GM18870 (cell line): Measurements from ENCODE around the gene TP53AIP1.
A peak's percentile ranks its signal among the peaks of the same experiment; 100 is the strongest.

Experiments
- ATAC-seq: cut with Tn5 transposase; IDR thresholded peaks from one replicate; pipeline ENCODE4 v1.9.1; 2021; ENCODE audit warnings: moderate library complexity; ENCODE audit not compliant: unreplicated experiment

The TP53AIP1 gene, protein sequence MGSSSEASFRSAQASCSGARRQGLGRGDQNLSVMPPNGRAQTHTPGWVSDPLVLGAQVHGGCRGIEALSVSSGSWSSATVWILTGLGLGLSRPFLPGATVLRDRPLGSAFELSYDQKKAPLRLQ

GRCh38 chr11:128942817-128943427 is at the start of gene TP53AIP1:
TP53AIP1 (minus strand) TSS chr11:128942871; CDS start chr11:128937818, 5,053 bp downstream.
- ATAC-seq = no peak

GRCh38 chr11:128988242-128988970 is 45.7 kb upstream of the TP53AIP1 start:
- ATAC-seq = no peak

DNA sequence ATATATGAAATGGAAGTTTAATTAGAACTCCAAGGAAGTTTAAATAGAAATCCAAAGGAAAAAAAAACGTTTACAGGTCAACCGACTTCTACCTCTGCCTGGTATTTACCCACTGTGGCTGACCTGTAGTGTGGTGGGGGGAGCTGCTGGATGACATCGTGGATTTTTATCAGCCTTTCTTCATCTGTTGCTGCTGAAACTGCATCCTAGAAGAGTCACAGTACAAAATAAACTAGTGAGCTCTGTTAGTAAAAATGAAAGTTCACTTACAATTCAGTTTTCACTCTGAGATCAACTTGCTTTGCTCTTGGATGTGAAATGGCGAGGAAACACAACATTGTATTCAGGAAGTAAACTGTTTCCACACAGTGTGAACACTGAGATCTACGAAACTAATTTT is 43.2 kb upstream of the TP53AIP1 start:
- ATAC-seq = no peak

DNA sequence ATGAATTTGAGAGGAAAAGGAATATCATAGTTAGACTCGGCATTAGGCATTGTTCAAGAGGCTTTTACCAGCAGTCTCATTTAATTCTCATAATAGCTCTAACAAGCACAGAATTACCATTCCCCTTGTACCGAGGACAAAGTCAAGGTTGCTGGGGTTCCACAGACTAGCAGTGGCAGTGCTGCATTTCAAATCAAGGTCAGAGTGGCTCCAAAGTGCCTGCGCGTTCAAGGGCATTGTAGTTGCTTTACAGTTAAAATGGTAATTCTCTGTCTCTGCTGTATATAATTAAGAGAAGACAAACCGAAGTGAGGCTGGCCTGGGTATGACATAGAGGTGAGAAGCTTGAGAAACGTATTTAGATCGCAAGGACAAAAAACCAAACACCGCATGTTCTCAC is 40.4 kb upstream of the TP53AIP1 start:
- no peak for ATAC-seq

- no peak for ATAC-seq
Observed at GRCh38 chr11:128981254-128981653, 38.6 kb upstream of the TP53AIP1 start.

DNA sequence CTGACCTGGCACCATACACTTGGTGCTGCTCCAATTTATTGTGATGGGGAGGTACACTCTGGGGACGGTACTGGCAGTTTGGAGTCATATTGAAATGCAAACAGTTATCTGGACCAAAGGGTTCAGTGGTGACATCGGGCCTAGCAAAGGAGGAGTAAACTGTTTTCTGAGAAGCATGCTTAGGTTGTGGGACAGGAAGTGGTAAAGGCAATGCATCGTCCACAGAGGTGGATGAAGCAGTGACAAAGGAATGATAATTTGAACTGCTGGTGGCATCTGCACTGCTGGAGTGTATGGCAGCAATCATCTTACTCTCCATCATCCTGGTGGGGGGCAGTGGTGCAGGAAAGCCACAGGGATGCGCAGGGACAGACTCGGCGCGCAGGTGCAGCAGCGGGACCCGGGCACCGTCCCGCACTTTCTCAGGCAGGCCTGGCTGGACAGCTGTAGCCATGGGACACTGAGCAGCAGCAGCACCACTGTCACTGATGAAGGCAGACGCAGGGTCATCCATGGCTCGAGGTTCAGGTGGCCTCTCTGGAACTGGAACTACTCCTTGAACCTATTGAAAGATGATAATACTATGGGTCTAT is 28.0 kb upstream of the TP53AIP1 start:
- ATAC-seq = no peak

GRCh38 chr11:128968916-128969315 is 26.2 kb upstream of the TP53AIP1 start:
- no peak for ATAC-seq

DNA sequence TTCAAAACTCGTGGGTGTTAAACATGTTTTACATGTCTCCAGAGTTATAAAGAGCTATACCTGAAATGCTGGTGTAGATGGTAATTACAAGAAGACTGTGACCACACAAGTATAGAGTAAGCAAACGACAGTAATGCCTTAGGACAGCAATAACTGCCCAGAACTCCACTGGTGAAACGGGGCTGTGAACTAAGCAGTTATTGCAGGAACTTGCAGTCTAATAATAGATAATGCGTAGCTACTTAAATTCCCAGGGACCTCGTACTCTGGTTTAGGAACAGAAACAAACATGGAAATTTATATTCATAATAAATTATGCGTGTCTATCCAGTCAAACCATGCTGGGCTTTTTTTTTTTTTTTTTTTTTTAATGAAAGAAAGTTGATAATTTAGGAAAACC is 24.9 kb upstream of the TP53AIP1 start:
- no peak for ATAC-seq

DNA sequence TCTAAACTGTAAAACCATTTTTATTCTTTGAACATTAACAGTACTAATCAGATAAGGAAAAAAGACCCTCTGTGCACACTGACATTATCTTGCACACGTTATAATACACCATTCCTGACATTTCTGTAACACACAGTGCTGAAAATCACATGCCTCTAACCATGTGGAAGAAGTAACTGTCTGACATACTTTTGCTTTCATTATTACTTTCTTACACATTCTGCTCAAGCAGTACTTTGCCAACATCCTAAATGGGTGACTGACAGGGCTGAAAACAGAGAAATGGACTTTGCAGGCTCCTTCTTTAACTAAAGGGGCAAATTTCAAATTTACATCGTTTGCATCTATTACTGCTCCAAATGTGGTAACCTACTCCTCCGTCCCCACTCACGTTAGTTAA is 22.8 kb upstream of the TP53AIP1 start:
- peak; percentile 99 for ATAC-seq

DNA sequence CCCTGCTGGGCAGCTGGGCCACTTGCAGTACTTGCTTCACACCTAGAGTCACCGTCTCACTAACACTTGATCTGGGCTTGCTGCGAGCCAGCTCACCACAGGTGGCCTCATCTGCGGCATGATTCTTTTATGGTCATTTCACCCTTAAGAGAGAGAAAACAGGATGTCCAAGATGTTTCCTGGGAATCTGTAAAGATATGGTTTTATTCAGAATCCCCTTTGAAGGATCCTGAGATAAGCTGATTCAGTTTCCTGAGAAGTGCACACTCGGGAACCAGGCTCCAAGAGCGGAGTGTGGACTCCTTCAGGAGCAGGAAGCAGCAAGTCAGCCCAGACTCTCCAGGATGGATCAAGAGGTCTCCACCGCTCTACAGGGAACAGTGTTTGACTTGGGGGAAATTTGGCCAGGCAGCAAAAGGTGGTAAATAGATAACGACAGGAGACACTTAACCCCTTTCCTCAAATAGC is 21.8 kb upstream of the TP53AIP1 start:
- no peak for ATAC-seq

DNA sequence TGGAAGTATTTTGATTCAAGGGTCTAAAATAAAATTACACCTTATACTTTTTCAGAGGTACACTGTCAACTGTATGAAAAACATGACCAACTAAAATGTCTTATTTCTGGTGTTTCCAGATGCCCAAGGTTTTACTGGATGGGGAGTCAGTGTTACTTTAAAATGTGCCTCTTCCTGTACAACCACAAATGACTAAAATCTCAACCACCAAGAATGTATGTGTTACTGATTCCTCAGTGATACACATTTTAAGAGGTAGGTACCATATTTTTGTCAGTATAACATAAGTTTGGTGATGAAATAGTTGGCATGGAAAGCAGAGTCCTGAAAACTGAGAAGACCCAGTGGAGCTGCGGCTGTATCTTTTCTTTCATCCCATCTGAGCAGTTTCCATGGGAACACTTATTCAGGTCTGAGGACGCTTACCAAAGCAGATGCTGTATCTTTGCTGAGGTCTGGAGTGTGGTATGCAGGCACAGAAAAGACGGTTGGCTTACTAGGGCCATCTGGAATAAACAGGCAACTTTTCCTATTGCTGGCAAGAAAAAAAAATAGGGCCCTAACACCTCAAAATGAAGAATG is 21.2 kb upstream of the TP53AIP1 start:
- no peak for ATAC-seq

- ATAC-seq = no peak
Observed at GRCh38 chr11:128962896-128963295, 20.2 kb upstream of the TP53AIP1 start.

- ATAC-seq = no peak
Observed at GRCh38 chr11:128961645-128962044, 19.0 kb upstream of the TP53AIP1 start.

- no peak for ATAC-seq
Observed at GRCh38 chr11:128957202-128957482, 14.5 kb upstream of the TP53AIP1 start.

- peak; percentile 58 for ATAC-seq
Observed at GRCh38 chr11:128956401-128957201, 13.9 kb upstream of the TP53AIP1 start.

DNA sequence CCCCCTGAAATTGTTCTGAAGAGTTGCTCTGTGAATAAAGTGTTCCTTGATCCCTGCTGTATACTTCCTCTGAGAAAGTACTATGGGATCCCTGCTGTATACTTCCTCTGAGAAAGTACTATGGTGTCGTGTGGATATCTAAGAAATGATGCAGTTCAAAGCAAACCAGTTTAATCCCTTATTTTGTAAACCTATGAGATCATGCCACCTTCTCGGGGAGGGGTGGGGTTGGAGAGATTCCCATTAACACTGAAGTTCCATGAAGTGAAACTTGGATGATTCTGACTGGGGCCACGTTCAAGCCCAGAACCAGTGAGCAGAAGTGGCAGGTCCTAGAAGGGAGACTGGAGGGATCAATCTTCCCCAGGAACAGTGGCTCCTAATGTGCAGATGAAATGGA is 13.0 kb upstream of the TP53AIP1 start:
- ATAC-seq = no peak

DNA sequence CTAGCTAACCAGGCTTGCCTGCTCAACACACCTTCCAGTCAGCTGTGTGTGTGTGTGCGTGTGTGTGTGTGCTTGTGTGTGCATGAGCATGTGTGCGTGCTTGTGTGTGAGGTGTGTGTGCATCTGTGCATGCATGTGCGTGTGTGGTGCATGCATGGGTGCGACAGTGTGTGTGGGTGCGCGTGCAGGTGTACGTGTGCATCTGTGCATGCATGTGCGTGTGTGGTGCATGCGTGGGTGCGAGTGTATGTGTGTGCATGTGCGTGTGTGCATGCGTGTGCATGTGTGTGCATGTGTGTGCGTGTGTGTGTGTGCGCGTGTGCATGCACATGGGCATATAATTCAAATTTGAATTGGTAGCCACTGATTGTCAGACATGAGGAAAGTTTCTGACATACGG is 10.5 kb upstream of the TP53AIP1 start:
- ATAC-seq = no peak

GRCh38 chr11:128949791-128950454 is 7.3 kb upstream of the TP53AIP1 start:
- no peak for ATAC-seq

DNA sequence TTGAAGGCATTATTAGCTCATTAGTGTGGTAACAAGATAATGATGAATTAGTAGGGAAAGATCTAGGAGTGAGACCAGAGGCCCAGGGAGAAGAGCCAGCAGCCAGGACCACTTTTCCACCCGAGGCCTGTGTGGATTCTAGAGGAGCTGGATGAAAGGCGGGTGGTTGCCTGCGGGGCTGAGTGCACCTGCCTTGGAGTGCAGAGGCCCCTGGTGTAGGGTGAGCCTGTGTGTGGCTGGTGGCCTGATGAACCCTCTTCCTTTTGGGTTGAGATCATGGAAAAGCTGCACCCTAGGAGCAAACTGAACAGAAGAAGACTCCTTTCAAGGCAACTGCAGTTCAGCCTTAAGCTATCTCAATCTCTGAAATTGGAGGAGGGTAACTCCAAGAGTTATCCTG is 5.9 kb upstream of the TP53AIP1 start:
- ATAC-seq = no peak

DNA sequence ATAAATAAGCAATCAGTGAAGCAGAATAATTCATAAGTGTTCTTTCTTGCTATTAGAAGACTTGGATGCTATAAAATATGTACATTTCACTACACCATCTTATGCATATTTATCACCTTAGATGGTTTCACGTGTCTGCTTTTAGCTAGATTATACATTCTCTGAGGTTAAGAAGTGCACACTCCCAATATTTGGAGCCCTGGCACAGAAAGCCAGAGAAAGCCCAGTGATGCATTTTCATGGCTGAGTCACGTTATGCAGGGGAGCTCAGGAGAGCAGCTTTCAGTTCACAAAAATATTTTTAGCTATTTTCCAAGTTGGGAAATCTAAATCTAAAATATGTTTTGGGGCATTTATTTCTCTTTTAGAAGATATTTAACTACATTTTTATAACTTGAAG is 5.1 kb upstream of the TP53AIP1 start:
- ATAC-seq = no peak
